Mucosa of stomach (tissue), 1 donor: ENCODE measurements around the gene VEGFA.

Source experiments
- H3K27me3 ChIP-seq: one replicate; pipeline ENCODE4 v1.7.0; 2013; ENCODE audit warnings: mild to moderate bottlenecking, low read length; ENCODE audit not compliant: control insufficient read depth, insufficient read depth
- H3K36me3 ChIP-seq: one replicate; pipeline ENCODE4 v1.7.0; 2013; ENCODE audit warnings: low read length; ENCODE audit not compliant: control insufficient read depth, insufficient read depth
- H3K4me1 ChIP-seq: one replicate; pipeline ENCODE4 v1.7.0; 2013; ENCODE audit warnings: mild to moderate bottlenecking, low read length; ENCODE audit not compliant: control insufficient read depth, insufficient read depth
- H3K4me3 ChIP-seq: one replicate; pipeline ENCODE4 v1.7.0; 2013; ENCODE audit warnings: low read length
- H3K9ac ChIP-seq: one replicate; pipeline ENCODE4 v1.7.0; 2013; ENCODE audit warnings: mild to moderate bottlenecking, low read length, moderate library complexity
- H3K9me3 ChIP-seq: one replicate; pipeline ENCODE4 v1.7.0; 2013; ENCODE audit warnings: mild to moderate bottlenecking, low read length, moderate library complexity; ENCODE audit not compliant: control insufficient read depth
- donor health status: Pancreatic carcinoma.

VEGFA gene

DNA sequence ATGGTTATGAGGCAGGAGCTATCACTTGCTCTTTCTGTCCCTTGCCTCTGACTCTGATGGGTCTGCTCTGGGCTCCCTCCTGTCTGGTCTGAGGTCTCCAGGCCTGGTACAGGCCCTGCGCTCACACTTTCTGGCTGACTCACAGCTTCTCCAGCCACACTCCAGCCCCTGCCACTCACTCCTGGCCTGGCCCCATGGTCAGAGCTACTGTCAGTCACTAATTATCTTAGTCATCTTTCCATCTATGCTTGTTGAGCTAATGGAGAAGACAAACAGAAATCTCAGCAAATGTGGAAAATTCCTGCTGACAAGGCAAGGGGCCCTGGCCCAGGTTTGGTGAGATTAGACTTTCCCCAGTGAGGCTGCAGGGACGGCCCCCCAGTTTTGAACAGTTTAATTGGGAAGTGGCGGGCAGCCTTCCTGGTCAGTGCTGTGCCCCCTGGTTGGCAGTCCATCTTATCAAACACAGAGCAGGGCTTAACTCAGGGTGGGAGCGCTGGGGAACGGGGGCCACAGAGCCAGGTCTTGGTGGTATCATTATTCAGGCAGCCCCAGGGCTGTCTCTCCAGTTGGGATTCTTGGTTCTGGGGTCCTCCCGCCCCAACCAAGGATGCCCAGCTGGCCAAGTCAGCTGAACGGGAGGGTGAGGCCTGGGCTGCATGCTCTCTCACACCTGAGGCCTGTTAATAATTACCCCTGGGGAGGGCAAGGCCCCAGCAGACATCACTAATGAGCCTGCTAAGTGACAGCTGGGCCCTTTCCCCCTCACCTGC, 63.4 kb downstream of the VEGFA start:
- no peak overlapping the region for H3K4me3 ChIP-seq
- H3K9me3 ChIP-seq = no peaks in the 10 kb centered on the region
- peaks cover 80% of the 10 kb centered on the region for H3K4me1 ChIP-seq
- H3K36me3 ChIP-seq = no peaks in the 10 kb centered on the region
- no peaks in the 10 kb centered on the region for H3K27me3 ChIP-seq
- no peak overlapping the region for H3K9ac ChIP-seq

GRCh38 chr6:43833996-43834390, 64.0 kb downstream of the VEGFA start:
- Histone ChIP-seq H3K9me3 (no peaks in the 10 kb centered on the region), H3K27me3 (no peaks in the 10 kb centered on the region), H3K9ac (no peak overlapping the region), H3K4me3 (no peak overlapping the region), H3K4me1 (peaks cover 85% of the 10 kb centered on the region), H3K36me3 (no peaks in the 10 kb centered on the region)

GRCh38 chr6:43834528-43835155, 64.6 kb downstream of the VEGFA start:
- no peaks in the 10 kb centered on the region for H3K27me3 ChIP-seq
- H3K4me3 ChIP-seq = no peak overlapping the region
- no peaks in the 10 kb centered on the region for H3K9me3 ChIP-seq
- H3K9ac ChIP-seq = no peak overlapping the region
- H3K36me3 ChIP-seq = no peaks in the 10 kb centered on the region
- peaks cover 85% of the 10 kb centered on the region for H3K4me1 ChIP-seq

DNA sequence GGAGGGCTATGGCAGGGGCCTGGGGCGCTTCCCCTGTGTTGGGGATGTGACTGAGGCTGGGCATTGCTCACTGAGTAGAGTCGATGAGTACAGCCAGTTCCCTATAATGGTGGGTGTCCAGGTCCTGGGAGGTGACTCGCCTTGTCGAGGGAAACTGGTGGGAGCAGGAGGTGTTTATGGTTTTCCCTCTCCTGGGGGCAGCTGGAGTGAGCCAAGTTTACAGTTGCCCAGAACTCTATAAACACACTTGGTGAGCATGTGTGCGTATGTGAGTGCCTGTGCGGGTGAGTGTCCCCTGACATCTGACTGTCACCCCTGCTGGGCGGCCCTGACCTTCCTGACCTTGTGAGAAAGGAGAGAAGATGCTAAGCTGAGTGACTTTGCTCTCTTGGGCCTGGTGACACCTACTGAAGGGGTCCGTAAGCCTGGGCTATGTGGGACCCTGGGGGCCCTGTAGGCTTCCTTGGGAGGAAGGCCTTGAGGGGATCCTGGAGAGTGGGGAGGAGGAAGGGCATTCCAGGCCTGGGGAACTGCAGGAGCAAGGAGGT, 65.9 kb downstream of the VEGFA start:
- Histone ChIP-seq H3K4me1 (peaks cover 81% of the 10 kb centered on the region), H3K27me3 (no peaks in the 10 kb centered on the region), H3K36me3 (no peaks in the 10 kb centered on the region), H3K9me3 (no peaks in the 10 kb centered on the region), H3K4me3 (no peak overlapping the region), H3K9ac (no peak overlapping the region)
